Neural cell (in vitro differentiated cells): ENCODE results near the gene EFCAB8. TPM values are rescaled to one million over a fixed set of nuclear protein-coding genes. Genes with fewer than 3 reads are reported as not detected.
"Not testable (repeated sequence)": the region's sequence is repeated elsewhere in the genome, so short reads cannot be mapped to it uniquely, and the experiment has no call there.

Experiments
- H2AFZ ChIP-seq: fragments of 200-600, 300-800 bp; sonication (generic), shearing (Covaris generic); 2 replicates; pipeline ENCODE4 v1.6.0; 2014; ENCODE audit warnings: low read depth, mild to moderate bottlenecking, antibody characterized with exemption, low read length, moderate library complexity
- H3F3A ChIP-seq: fragments of 200-600 bp; shearing (Covaris generic); 2 replicates; pipeline ENCODE4 v1.6.1; 2016; ENCODE audit warnings: mild to moderate bottlenecking, moderate library complexity, mixed read lengths, antibody characterized with exemption, low read length; ENCODE audit not compliant: insufficient read depth, poor library complexity, severe bottlenecking
- H3K27ac ChIP-seq: fragments of 200-600, 300-800 bp; sonication (generic), shearing (Covaris generic); 2 replicates; pipeline ENCODE4 v1.5.1; 2014; ENCODE audit warnings: mild to moderate bottlenecking, low read length, moderate library complexity
- H3K27me3 ChIP-seq: fragments of 300-800, 200-600 bp; sonication (generic), shearing (Covaris generic); 2 replicates; pipeline ENCODE4 v1.6.0; 2014; ENCODE audit warnings: mild to moderate bottlenecking, low read depth, low read length, moderate library complexity; ENCODE audit not compliant: insufficient read depth
- H3K36me3 ChIP-seq: fragments of 300-800, 200-600 bp; sonication (generic), shearing (Covaris generic); 2 replicates; pipeline ENCODE4 v1.5.1; 2014; ENCODE audit warnings: mild to moderate bottlenecking, antibody characterized with exemption, low read length, moderate library complexity; ENCODE audit not compliant: insufficient read depth
- H3K4me2 ChIP-seq: fragments of 300-800, 200-600 bp; sonication (generic), shearing (Covaris generic); 2 replicates; pipeline ENCODE4 v1.6.0; 2014; ENCODE audit warnings: mild to moderate bottlenecking, low read length
- H3K4me3 ChIP-seq: fragments of 300-800, 200-600 bp; sonication (generic), shearing (Covaris generic); 2 replicates; pipeline ENCODE4 v1.5.1; 2014; ENCODE audit warnings: mild to moderate bottlenecking, low read length, moderate library complexity
- H3K79me2 ChIP-seq: fragments of 200-600 bp; shearing (Covaris generic); replicated peaks from 2 replicates; pipeline ENCODE4 v1.6.0; 2014; ENCODE audit warnings: mild to moderate bottlenecking, low read length, moderate library complexity; ENCODE audit not compliant: insufficient read depth
- H3K9ac ChIP-seq: fragments of 300-800, 200-600 bp; sonication (generic), shearing (Covaris generic); 2 replicates; pipeline ENCODE4 v1.6.1; 2016; ENCODE audit warnings: mild to moderate bottlenecking, low read length, mixed read lengths
- H3K9me2 ChIP-seq: fragments of 200-600 bp; shearing (Covaris generic); 2 replicates; pipeline ENCODE4 v1.6.1; 2016; ENCODE audit warnings: mild to moderate bottlenecking, low read length, mixed read lengths; ENCODE audit not compliant: insufficient read depth
- H3K9me3 ChIP-seq: fragments of 200-600, 300-800 bp; sonication (generic), shearing (Covaris generic); 2 replicates; pipeline ENCODE4 v1.6.1; 2016; ENCODE audit warnings: mild to moderate bottlenecking, mixed run types, low read length, moderate library complexity, mixed read lengths
- H4K20me1 ChIP-seq: fragments of 200-600 bp; shearing (Covaris generic); 2 replicates; pipeline ENCODE4 v1.6.1; 2016; ENCODE audit warnings: mild to moderate bottlenecking, mixed run types; ENCODE audit not compliant: insufficient read depth
- CTCF ChIP-seq: fragments of 450-650 bp; IDR thresholded peaks from 2 replicates; pipeline ENCODE4 v1.5.1; 2014; ENCODE audit warnings: antibody characterized with exemption, mild to moderate bottlenecking, moderate library complexity; ENCODE audit not compliant: poor library complexity, severe bottlenecking
- EP300 ChIP-seq: fragments of 450-650 bp; conservative IDR thresholded peaks from 2 replicates; pipeline ENCODE4 v1.6.1; 2014; ENCODE audit warnings: antibody characterized with exemption, mild to moderate bottlenecking, moderate library complexity; ENCODE audit not compliant: poor library complexity, severe bottlenecking
- EZH2 ChIP-seq: fragments of 200-600, 300-800 bp; shearing (Covaris generic), sonication (generic); IDR thresholded peaks from 2 replicates; pipeline ENCODE4 v1.6.1; 2014; ENCODE audit warnings: antibody characterized with exemption, low read length, borderline replicate concordance, mild to moderate bottlenecking; ENCODE audit not compliant: insufficient read depth, poor library complexity, severe bottlenecking
- MXI1 ChIP-seq: fragments of 450-650 bp; conservative IDR thresholded peaks from 2 replicates; pipeline ENCODE4 v1.6.1; 2014; ENCODE audit warnings: antibody characterized with exemption, mild to moderate bottlenecking; ENCODE audit not compliant: poor library complexity, severe bottlenecking
- POLR2AphosphoS5 ChIP-seq: IDR thresholded peaks from 2 replicates; pipeline ENCODE4 v1.6.1; 2012
- RAD21 ChIP-seq: fragments of 450-650 bp; conservative IDR thresholded peaks from 2 replicates; pipeline ENCODE4 v1.6.1; 2014; ENCODE audit warnings: antibody characterized with exemption, mild to moderate bottlenecking, moderate library complexity
- SMC3 ChIP-seq: fragments of 450-650 bp; conservative IDR thresholded peaks from 2 replicates; pipeline ENCODE4 v1.6.1; 2014; ENCODE audit warnings: antibody characterized with exemption, mild to moderate bottlenecking, moderate library complexity; ENCODE audit not compliant: poor library complexity
- TAF1 ChIP-seq: IDR thresholded peaks from 2 replicates; pipeline ENCODE4 v1.6.1; 2012; ENCODE audit warnings: low read depth
- polyA plus RNA-seq: library from polyadenylated mRNA; depleted of rRNA; stranded (reverse); fragments of >200 nt; gene quantifications from 2 replicates; pipeline ENCODE4 v1.2.3, GENCODE V29; 2014
- TF ChIP-seq, protein P1 (sequence below): IDR thresholded peaks from 2 replicates; pipeline ENCODE4 v1.6.1; 2012; ENCODE audit warnings: borderline replicate concordance

Gene EFCAB8
- polyA plus RNA-seq, 1 donor from 2014 or later: not detected

- H3K27ac ChIP-seq: no peak overlapping the region
- no peaks in the 10 kb centered on the region for H3K9me2 ChIP-seq
- TF ChIP-seq RAD21 (no peak), MXI1 (no peak), CTCF (no peak), TAF1 (no peak), SMC3 (no peak), POLR2AphosphoS5 (no peak), EP300 (no peak), EZH2 (no peak)
- TF ChIP-seq, protein P1, sequence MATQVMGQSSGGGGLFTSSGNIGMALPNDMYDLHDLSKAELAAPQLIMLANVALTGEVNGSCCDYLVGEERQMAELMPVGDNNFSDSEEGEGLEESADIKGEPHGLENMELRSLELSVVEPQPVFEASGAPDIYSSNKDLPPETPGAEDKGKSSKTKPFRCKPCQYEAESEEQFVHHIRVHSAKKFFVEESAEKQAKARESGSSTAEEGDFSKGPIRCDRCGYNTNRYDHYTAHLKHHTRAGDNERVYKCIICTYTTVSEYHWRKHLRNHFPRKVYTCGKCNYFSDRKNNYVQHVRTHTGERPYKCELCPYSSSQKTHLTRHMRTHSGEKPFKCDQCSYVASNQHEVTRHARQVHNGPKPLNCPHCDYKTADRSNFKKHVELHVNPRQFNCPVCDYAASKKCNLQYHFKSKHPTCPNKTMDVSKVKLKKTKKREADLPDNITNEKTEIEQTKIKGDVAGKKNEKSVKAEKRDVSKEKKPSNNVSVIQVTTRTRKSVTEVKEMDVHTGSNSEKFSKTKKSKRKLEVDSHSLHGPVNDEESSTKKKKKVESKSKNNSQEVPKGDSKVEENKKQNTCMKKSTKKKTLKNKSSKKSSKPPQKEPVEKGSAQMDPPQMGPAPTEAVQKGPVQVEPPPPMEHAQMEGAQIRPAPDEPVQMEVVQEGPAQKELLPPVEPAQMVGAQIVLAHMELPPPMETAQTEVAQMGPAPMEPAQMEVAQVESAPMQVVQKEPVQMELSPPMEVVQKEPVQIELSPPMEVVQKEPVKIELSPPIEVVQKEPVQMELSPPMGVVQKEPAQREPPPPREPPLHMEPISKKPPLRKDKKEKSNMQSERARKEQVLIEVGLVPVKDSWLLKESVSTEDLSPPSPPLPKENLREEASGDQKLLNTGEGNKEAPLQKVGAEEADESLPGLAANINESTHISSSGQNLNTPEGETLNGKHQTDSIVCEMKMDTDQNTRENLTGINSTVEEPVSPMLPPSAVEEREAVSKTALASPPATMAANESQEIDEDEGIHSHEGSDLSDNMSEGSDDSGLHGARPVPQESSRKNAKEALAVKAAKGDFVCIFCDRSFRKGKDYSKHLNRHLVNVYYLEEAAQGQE: no peak
- no peak overlapping the region for H2AFZ ChIP-seq
- no peaks in the 10 kb centered on the region for H3K79me2 ChIP-seq
- no peak overlapping the region for H3K9ac ChIP-seq
- H3K4me3 ChIP-seq: no peak overlapping the region
- H3K9me3 ChIP-seq: no peaks in the 10 kb centered on the region
- H3K4me2 ChIP-seq: no peak overlapping the region
- no peaks in the 10 kb centered on the region for H3K27me3 ChIP-seq
- H4K20me1 ChIP-seq: no peaks in the 10 kb centered on the region
- no peaks in the 10 kb centered on the region for H3F3A ChIP-seq
- no peaks in the 10 kb centered on the region for H3K36me3 ChIP-seq
These were observed 102.4 kb downstream of the EFCAB8 start for GRCh38 chr20:32960849-32961731.

DNA sequence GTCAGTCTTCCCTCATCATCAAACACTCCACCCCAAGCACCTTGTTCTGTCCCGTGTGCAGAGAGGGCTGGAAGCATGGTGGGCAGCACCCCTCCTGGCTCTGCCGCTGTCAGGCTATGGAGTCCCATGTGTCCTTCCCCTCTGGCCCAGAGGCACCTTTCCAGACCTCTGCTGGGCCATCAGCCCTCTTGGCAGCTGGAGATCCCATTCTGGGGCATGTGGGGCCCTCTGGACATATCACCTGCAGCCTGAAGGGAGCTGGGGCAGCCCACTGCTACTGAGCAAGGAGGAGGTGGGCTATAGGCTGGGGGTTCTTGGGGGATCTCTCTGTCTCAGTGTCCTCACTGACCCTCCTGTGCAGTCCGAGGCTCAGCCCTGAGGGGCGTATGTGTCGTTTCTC, 103.3 kb downstream of the EFCAB8 start:
- Histone ChIP-seq H3K27me3 (no peaks in the 10 kb centered on the region), H3K9ac (no peak overlapping the region), H3K79me2 (no peaks in the 10 kb centered on the region), H4K20me1 (no peaks in the 10 kb centered on the region), H2AFZ (no peak overlapping the region), H3K27ac (no peak overlapping the region), H3K4me3 (no peak overlapping the region), H3K9me3 (no peaks in the 10 kb centered on the region), H3K9me2 (no peaks in the 10 kb centered on the region), H3K36me3 (no peaks in the 10 kb centered on the region), H3K4me2 (no peak overlapping the region), H3F3A (no peaks in the 10 kb centered on the region)
- no peak for TF ChIP-seq TAF1
- TF ChIP-seq MXI1: no peak
- no peak for TF ChIP-seq EP300
- no peak for TF ChIP-seq POLR2AphosphoS5
- no peak for TF ChIP-seq SMC3
- TF ChIP-seq RAD21: no peak
- no peak for TF ChIP-seq CTCF
- TF ChIP-seq EZH2: no peak
- TF ChIP-seq, protein P1: no peak

DNA sequence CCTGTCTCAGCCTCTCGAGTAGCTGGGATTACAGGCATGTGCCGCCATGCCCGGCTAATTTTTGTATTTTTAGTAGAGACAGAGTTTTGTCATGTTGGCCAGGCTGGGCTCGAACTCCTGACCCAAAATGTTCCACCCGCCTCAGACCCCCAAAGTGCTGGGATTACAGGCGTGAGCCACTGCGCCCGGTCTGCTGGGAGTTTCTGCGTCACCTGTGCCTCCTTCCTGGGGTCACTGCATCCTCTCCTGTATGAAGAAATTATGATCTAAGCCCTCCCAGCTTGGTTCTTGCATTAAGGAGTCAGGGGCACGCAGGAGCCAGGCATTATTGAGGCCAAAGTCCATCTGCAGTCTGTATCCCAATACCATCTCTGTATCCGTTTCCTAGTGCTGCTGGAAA, 103.9 kb downstream of the EFCAB8 start:
- not testable (repeated sequence) for H3K4me3 ChIP-seq, H3K4me2 ChIP-seq, H3K36me3 ChIP-seq, H3K27me3 ChIP-seq, H3F3A ChIP-seq, H2AFZ ChIP-seq, H3K9me3 ChIP-seq, H4K20me1 ChIP-seq, H3K79me2 ChIP-seq, H3K9ac ChIP-seq, H3K9me2 ChIP-seq, H3K27ac ChIP-seq
